ENCODE results near the gene HPSE2. TPM values are rescaled to one million over a fixed set of nuclear protein-coding genes. Genes with fewer than 3 reads are reported as not detected.

HPSE2 gene
- total RNA-seq, 1 experiment from 2014 or later = not detected

- no peaks in the 10 kb centered on the region for H3K36me3 ChIP-seq (ENCODE audit: control insufficient read depth, insufficient read depth, low read length)
- H3K4me3 ChIP-seq (ENCODE audit: low read depth in 2 of 2, low read length in 2 of 2) = no peak overlapping the region
- peaks cover 17% of the 10 kb centered on the region for H3K4me1 ChIP-seq (ENCODE audit: control insufficient read depth, insufficient read depth, low read length)
- H3K9me3 ChIP-seq (ENCODE audit: control insufficient read depth, insufficient read depth, low read depth, low read length) = no peaks in the 10 kb centered on the region
- BruUV-seq (replicated peaks) = no TSS peak
- ChIA-PET CTCF (no interaction called here), POLR2A (no interaction called here)
- intact Hi-C loops (cut with micrococcal nuclease; ENCODE audit: unreplicated experiment) (no loop called here), in situ Hi-C loops (cut with HindIII; ENCODE audit: low pct_unique_long_range_greater_than_20kb, low sequenced_read_pairs) (no loop called here)
- TF ChIP-seq SIN3A (IDR thresholded peaks at IDR 0.05; ENCODE audit: borderline replicate concordance, insufficient read depth, low read depth, low read length) = no peak
- TF ChIP-seq CTCF (IDR thresholded peaks at IDR 0.05) = no peak
- no peak for TF ChIP-seq REST (IDR thresholded peaks at IDR 0.05; ENCODE audit: insufficient read depth in 1 of 2, low read depth in 2 of 2, low read length in 1 of 2)
- TF ChIP-seq TCF7L2 (IDR thresholded peaks at IDR 0.05; ENCODE audit: low read depth, low read length) = no peak
- no peak for TF ChIP-seq POLR2AphosphoS5 (IDR thresholded peaks at IDR 0.05; ENCODE audit: low read depth, low read length)
- DNase-seq (ENCODE audit: low read depth, low spot score) (no peak), ATAC-seq (no peak)
- no peaks in the 10 kb centered on the region for H3K27me3 ChIP-seq (ENCODE audit: control insufficient read depth, insufficient read depth, low read length)
- no peak overlapping the region for H3K27ac ChIP-seq (ENCODE audit: low read length)
These were observed 777.9 kb downstream of the HPSE2 start for GRCh38 chr10:98457721-98458120.

- no peak overlapping the region for H3K4me3 ChIP-seq (ENCODE audit: low read depth in 2 of 2, low read length in 2 of 2)
- H3K27ac ChIP-seq (ENCODE audit: low read length) = no peak overlapping the region
- H3K27me3 ChIP-seq (ENCODE audit: control insufficient read depth, insufficient read depth, low read length) = no peaks in the 10 kb centered on the region
- ChIA-PET POLR2A (no interaction called here), CTCF (no interaction called here)
- peaks cover 17% of the 10 kb centered on the region for H3K4me1 ChIP-seq (ENCODE audit: control insufficient read depth, insufficient read depth, low read length)
- no peak for DNase-seq (ENCODE audit: low read depth, low spot score)
- BruUV-seq (replicated peaks) = no TSS peak
- TF ChIP-seq POLR2AphosphoS5 (IDR thresholded peaks at IDR 0.05; ENCODE audit: low read depth, low read length) = no peak
- TF ChIP-seq REST (IDR thresholded peaks at IDR 0.05; ENCODE audit: insufficient read depth in 1 of 2, low read depth in 2 of 2, low read length in 1 of 2) = no peak
- no peak for TF ChIP-seq TCF7L2 (IDR thresholded peaks at IDR 0.05; ENCODE audit: low read depth, low read length)
- no peak for TF ChIP-seq SIN3A (IDR thresholded peaks at IDR 0.05; ENCODE audit: borderline replicate concordance, insufficient read depth, low read depth, low read length)
- TF ChIP-seq CTCF (IDR thresholded peaks at IDR 0.05) = no peak
- in situ Hi-C loops (cut with HindIII; ENCODE audit: low pct_unique_long_range_greater_than_20kb, low sequenced_read_pairs) (no loop called here), intact Hi-C loops (cut with micrococcal nuclease; ENCODE audit: unreplicated experiment) (no loop called here)
- no peaks in the 10 kb centered on the region for H3K9me3 ChIP-seq (ENCODE audit: control insufficient read depth, insufficient read depth, low read depth, low read length)
- ATAC-seq = no peak
- no peaks in the 10 kb centered on the region for H3K36me3 ChIP-seq (ENCODE audit: control insufficient read depth, insufficient read depth, low read length)
These were observed 778.8 kb downstream of the HPSE2 start for GRCh38 chr10:98456686-98457482.
